HG03457 (cell line): ENCODE data around the gene PF4V1.
"Not testable (repeated sequence)": the region's sequence is repeated elsewhere in the genome, so short reads cannot be mapped to it uniquely, and the experiment has no call there.

ENCODE experiments used
- ATAC-seq: cut with Tn5 transposase; IDR thresholded peaks from one replicate; pipeline ENCODE4 v1.9.1; 2021; ENCODE audit warnings: moderate number of reproducible peaks; ENCODE audit not compliant: unreplicated experiment

PF4V1 gene

GRCh38 chr4:73869130-73870055 lies 16.3 kb downstream of the PF4V1 start, which contains the start of gene CXCL1:
TSS of gene CXCL1 (plus strand) at chr4:73869393. CDS start at chr4:73869471, 78 bp downstream.
- no peak for ATAC-seq

GRCh38 chr4:73870260-73870659 lies 17.2 kb downstream of the PF4V1 start:
- no peak for ATAC-seq

- ATAC-seq, result no peak
Measured at GRCh38 chr4:73870768-73871167, 17.7 kb downstream of the PF4V1 start.

- no peak for ATAC-seq
Measured at GRCh38 chr4:73871511-73872310, 18.6 kb downstream of the PF4V1 start.

GRCh38 chr4:73872316-73873108 lies 19.4 kb downstream of the PF4V1 start:
- no peak for ATAC-seq

GRCh38 chr4:73874386-73874785 lies 21.3 kb downstream of the PF4V1 start:
- ATAC-seq, result no peak

GRCh38 chr4:73875401-73875800 lies 22.3 kb downstream of the PF4V1 start:
- no peak for ATAC-seq

- ATAC-seq, result no peak
Measured at GRCh38 chr4:73883306-73883705, 30.2 kb downstream of the PF4V1 start.

- no peak for ATAC-seq
Measured at GRCh38 chr4:73885574-73886267, 32.6 kb downstream of the PF4V1 start.

- no peak for ATAC-seq
Measured at GRCh38 chr4:73891326-73891725, 38.2 kb downstream of the PF4V1 start.

GRCh38 chr4:73891739-73892405 lies 38.8 kb downstream of the PF4V1 start:
- no peak for ATAC-seq

- ATAC-seq, result no peak
Measured at GRCh38 chr4:73892966-73893365, 39.9 kb downstream of the PF4V1 start.

GRCh38 chr4:73894001-73894400 lies 40.9 kb downstream of the PF4V1 start:
- no peak for ATAC-seq

- no peak for ATAC-seq
Measured at GRCh38 chr4:73895201-73896175, 42.4 kb downstream of the PF4V1 start.

- no peak for ATAC-seq
Measured at GRCh38 chr4:73896416-73896815, 43.3 kb downstream of the PF4V1 start.

GRCh38 chr4:73897380-73898136 lies 44.5 kb downstream of the PF4V1 start:
- ATAC-seq, result no peak

GRCh38 chr4:73899338-73899737 lies 46.2 kb downstream of the PF4V1 start:
- not testable (repeated sequence) for ATAC-seq

GRCh38 chr4:73901031-73901430 lies 47.9 kb downstream of the PF4V1 start:
- ATAC-seq, result no peak
